IPS-18c (cell line): ENCODE measurements around the gene PSMD8.
"Not testable (repeated sequence)": the region's sequence is repeated elsewhere in the genome, so short reads cannot be mapped to it uniquely, and the experiment has no call there.

ENCODE experiments used
- H3K4me3 ChIP-seq: 2 replicates; pipeline ENCODE4 v1.7.0; 2013; ENCODE audit warnings: low read depth, mild to moderate bottlenecking, low read length, moderate library complexity; ENCODE audit not compliant: insufficient read depth
- H3K9me3 ChIP-seq: one replicate; pipeline ENCODE4 v1.6.1; 2013; ENCODE audit warnings: mild to moderate bottlenecking, low read length, moderate library complexity; ENCODE audit not compliant: control insufficient read depth, insufficient read depth

The PSMD8 gene

DNA sequence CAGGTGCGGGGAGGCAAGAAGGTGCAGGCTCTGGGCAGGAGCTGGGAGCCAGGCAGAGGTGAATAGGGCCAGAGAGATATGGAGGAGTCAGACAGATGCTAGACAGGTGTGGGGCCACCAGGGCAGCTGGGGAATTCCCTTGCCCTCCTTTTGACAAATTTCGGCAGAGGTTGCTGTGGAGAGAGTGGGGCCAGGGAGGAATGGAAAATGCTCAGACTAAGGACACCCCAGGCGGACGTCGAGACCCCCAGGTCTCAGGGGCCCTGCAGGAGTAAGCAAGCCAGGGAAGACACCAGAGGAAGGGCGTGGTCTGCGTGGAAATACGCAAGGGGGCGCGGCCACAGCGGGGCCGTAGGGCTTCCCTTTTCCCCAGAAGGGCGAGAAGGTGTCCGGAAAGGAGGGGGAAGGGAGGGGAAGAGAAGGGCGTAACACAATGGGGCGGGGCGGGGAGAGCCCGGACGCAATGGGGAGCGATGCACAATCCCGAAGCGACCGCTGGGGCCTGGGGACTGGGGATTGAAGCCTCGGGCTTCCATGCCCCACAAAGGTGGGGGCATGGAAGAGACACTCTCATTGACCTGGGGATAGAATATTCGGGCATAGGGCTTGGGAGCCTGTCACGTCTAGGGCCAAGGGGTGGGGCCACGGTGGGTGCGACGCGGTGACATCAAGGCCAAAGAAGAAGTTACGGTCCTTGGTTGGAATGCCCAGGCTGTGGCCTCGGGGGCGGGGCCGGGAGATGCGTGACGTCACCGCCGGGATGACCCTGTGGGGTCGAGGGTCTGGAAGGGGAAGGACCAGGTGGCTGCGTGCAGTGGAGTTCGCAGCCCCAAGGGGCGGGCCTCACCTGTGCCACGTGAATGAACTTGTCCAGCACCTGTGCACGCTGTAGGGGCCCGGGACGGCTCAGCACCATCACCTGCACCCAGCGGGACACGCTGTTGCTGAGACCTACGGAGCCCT is 43.5 kb downstream of the PSMD8 start:
- H3K4me3 ChIP-seq: peak overlapping the region; percentile 60
- H3K9me3 ChIP-seq: no peaks in the 10 kb centered on the region

DNA sequence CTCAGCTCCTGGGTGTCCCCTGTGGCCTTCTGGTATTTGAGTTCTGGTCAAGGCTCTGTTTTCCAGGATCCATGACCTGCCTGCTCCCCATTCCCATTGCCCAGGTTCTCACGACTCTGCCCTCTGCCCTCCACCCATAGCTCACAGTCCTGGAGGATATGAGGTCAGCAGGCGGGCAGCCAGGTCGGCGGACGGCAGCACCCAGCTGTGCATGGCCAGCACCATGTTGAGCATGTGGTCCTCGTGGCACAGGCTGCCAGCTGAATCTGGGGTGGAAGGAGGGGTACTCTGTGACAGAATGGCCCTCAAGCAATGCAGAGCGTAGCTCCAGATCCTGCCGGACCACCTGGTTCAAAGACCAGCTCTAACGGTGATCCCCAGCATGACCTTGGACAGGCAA is 46.6 kb downstream of the PSMD8 start:
- Histone ChIP-seq H3K4me3 (no peak overlapping the region), H3K9me3 (no peaks in the 10 kb centered on the region)

- no peak overlapping the region for H3K4me3 ChIP-seq
Observed at GRCh38 chr19:38421856-38422255, 47.5 kb downstream of the PSMD8 start.

DNA sequence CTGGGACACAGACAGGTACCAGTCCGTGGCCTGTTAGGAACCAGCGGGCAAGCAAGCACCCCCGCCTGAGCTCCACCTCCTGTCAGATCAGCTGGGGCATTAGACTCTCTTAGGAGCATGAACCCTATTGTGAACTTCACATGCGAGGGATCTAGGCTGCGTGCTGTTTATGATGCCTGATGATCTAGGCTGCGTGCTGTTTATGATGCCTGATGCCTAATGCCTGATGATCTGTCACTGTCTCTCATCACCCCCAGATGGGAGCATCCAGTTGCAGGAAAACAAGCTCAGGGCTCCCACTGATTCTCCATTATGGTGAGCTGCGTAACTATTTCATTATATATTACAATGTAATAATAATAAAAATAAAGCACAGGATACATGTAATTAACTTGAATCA is 48.1 kb downstream of the PSMD8 start:
- no peaks in the 10 kb centered on the region for H3K9me3 ChIP-seq
- no peak overlapping the region for H3K4me3 ChIP-seq

More at GRCh38 chr19:38421856-38422255, 47.5 kb downstream of the PSMD8 start:
- H3K9me3 ChIP-seq: no peaks in the 10 kb centered on the region

- H3K9me3 ChIP-seq: no peaks in the 10 kb centered on the region
- no peak overlapping the region for H3K4me3 ChIP-seq
Observed at GRCh38 chr19:38424272-38424671, 49.9 kb downstream of the PSMD8 start.

- no peak overlapping the region for H3K4me3 ChIP-seq
- H3K9me3 ChIP-seq: no peaks in the 10 kb centered on the region
Observed at GRCh38 chr19:38425222-38425809, 50.9 kb downstream of the PSMD8 start.

DNA sequence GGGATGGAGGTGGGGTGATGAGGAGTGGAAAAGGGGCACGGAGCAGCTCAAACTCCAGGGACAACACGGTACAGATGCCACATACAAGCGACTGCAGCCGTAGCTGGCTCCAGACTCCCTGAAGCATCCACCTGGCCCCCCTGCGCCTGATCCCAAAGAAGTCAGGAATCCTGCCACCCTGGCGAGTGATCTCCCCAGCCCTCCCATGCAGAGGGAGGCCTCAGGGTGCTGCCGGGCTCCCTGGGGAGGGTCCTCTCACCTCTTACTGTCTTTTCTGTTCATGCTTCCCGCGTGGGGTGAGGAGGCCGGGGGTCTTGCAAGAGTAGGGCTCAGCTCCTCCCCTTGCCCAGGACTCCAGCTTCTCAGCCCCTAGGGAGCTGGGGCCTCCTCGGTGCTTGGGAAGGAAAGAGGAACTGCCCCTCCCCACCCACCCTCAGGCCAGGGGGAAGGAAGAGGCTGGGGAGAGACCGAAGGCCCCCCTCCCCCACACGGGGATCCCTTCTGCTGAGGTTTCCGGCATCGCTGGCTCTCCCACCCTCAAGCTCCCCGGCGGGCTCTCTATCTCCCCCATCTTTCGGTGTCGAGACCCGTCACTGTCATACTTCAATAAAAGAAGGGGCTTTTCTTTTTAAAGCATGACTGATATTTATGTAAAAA is 51.6 kb downstream of the PSMD8 start, which contains the start of gene RASGRP4:
RASGRP4 (minus strand) TSS at position 410 of the 657 bp plus-strand sequence; CDS start at position 282, 128 bp downstream.
- Histone ChIP-seq H3K9me3 (no peaks in the 10 kb centered on the region), H3K4me3 (no peak within 1 kb of the TSS)

- not testable (repeated sequence) for H3K4me3 ChIP-seq, H3K9me3 ChIP-seq
Observed at GRCh38 chr19:38427035-38427677, 52.8 kb downstream of the PSMD8 start.

DNA sequence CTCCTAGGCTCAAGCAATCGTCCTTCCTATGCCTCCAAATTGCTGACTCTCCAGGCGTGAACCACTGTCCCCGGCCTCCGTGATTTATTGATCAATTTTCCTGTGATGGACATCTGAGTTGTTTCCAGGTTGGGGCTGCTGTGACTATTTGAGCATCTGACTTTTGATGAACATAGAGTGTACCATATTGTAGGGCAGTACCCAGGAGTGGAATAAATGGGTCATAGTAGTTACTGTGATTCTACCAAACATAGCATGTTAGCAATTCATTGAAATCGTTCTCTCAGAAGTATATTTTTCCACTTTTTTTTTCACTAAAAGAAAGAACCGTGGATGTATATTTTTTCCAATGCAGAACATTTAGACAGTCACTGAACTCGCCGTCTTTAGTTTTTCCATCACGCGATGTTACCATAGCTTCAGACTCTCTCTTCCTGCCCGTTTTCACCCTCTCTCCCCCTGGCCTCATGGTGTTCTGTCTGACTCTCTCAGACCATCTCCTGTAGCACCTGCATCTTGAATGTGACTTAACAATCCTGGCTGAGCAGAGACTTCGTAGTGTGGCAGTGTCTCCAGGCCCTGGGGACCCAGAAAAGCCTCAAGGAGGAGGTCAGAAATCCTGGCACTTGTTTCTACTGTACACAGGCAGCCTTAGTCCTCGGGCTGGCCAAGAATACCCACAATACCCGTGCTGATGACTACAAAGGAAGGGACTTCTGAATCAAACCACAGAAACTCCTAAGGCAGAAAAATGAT is 54.9 kb downstream of the PSMD8 start:
- Histone ChIP-seq H3K9me3 (no peaks in the 10 kb centered on the region), H3K4me3 (no peak overlapping the region)

DNA sequence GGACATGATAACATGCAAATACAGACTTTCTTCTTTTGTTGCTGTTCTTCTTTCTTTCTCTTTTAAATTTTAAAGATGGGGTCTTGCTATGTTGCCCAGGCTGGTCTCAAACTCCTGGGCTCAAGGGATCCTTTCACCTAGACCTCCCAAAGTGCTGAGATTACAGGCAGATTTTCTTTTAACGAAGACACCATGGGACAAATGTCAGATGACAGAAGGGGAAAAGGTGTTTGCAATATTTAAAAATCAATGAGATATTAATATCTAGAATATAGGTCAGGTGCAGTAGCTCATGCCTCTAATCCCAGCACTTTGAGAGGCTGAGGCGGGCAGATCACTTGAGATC is 55.4 kb downstream of the PSMD8 start:
- Histone ChIP-seq H3K9me3 (no peaks in the 10 kb centered on the region), H3K4me3 (no peak overlapping the region)

DNA sequence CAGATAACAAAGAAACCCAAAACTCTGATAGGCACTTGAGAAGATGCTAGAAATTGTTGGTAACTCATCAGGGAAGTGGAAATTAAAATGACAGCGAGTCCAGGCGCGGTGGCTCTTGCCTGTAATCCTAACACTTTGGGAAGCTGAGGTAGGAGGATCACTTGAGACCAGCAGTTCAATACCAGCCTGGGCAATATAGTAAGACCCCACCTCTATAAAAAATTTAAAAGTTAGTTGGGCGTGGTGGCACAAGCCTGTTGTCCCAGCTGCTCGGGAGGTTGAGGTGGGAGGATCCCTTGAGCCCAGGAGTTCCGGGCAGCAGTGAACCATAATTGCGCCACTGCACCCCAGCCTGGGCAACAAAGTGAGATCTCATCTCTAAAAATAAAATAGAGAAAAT is 56.6 kb downstream of the PSMD8 start:
- H3K9me3 ChIP-seq: no peaks in the 10 kb centered on the region
- H3K4me3 ChIP-seq: no peak overlapping the region

- Histone ChIP-seq H3K9me3 (no peaks in the 10 kb centered on the region), H3K4me3 (peak within 1 kb of the TSS; percentile 41)
Observed at GRCh38 chr19:38433268-38433733, 58.9 kb downstream of the PSMD8 start, which contains the start of gene RYR1. RYR1 (plus strand) TSS chr19:38433691; CDS start chr19:38433830, 139 bp downstream.
